OCI-LY7 (cell line): ENCODE measurements around the gene SMNDC1.

Experiments
- CTCF ChIP-seq: fragments of 200-600 bp; sonication (generic); conservative IDR thresholded peaks from 2 replicates; pipeline ENCODE4 v1.5.1; 2014; ENCODE audit warnings: mild to moderate bottlenecking, antibody characterized with exemption, low read length, moderate library complexity, mixed read lengths
- EZH2phosphoT487 ChIP-seq: fragments of 200-600 bp; sonication (generic); IDR thresholded peaks from 2 replicates; pipeline ENCODE4 v1.6.1; 2018; ENCODE audit warnings: low read depth, borderline replicate concordance, mild to moderate bottlenecking, mixed run types, antibody characterized with exemption, low read length, moderate library complexity, mixed read lengths

GRCh38 chr10:110349831-110350230 is 45.1 kb upstream of the SMNDC1 start:
- TF ChIP-seq CTCF = no peak
- no peak for TF ChIP-seq EZH2phosphoT487
